COLO668 (cell line): ENCODE results near the gene MADD.

ENCODE experiments used
- DNase-seq: peaks from one replicate; lab custom pipeline; 2025; ENCODE audit not compliant: unreplicated experiment; lab: John Stamatoyannopoulos, UW

The MADD gene

GRCh38 chr11:47378010-47378835 is 108.3 kb downstream of the MADD start, which contains the start of gene SPI1:
SPI1 (minus strand) TSS chr11:47378547; CDS start chr11:47378353, 194 bp downstream.
- peak; percentile 27 for DNase-seq

GRCh38 chr11:47378836-47379170 is 108.9 kb downstream of the MADD start:
- no peak for DNase-seq

GRCh38 chr11:47379317-47379716 is 109.4 kb downstream of the MADD start:
- no peak for DNase-seq
